OCI-M1 (cell line): Measurements from ENCODE around the gene ZP3.
"Not testable (repeated sequence)": the region's sequence is repeated elsewhere in the genome, so short reads cannot be mapped to it uniquely, and the experiment has no call there.

Experiments
- DNase-seq: peaks from one replicate; lab custom pipeline; 2025; lab: John Stamatoyannopoulos, UW

ZP3 gene

DNA sequence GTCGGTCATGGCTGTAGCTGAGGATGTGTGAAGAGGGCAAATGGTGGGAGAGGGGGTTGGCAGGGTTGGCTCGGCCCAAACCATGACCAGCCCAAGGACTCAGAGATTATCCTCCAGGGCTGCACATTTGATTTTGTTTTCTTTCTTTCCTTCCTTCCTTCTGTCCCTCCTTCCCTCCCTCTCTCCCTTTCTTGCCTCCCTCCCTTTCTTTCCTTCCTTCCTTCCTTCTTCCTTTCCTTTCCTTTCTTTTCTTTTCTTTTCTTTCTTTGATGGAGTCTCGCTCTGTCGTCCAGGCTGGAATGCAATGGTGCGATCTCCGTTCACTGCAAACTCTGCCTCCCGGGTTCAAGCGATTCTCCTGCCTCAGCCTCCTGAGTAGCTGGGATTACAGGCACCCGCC lies 19.0 kb upstream of the ZP3 start:
- DNase-seq: no peak

- DNase-seq: no peak
These were observed 17.0 kb upstream of the ZP3 start for GRCh38 chr7:76407718-76408117.

DNA sequence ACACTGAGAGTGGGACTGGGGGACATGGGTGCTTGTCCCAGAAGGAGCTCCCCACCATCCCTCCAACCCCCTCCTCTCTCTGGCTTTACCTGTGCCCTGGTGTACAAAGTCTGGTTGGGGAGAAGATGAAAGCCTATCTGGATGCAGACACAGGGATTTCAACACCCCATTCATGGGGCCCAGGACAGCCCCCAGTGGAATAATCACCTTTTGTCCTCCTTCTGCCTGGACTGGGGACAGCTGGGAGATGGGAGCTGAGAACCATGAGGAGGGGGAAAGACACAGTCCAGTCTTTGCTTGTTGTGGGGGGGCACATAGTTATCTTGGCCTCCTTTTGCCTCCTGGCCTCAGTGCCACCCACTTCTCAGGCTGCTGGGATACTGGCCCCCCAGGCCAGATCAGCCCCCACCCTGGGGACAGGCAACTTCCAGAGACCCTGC lies 16.6 kb upstream of the ZP3 start:
- no peak for DNase-seq

GRCh38 chr7:76409537-76409936 lies 15.2 kb upstream of the ZP3 start, which contains the start of gene SSC4D:
Gene SSC4D, minus strand, starts transcription at chr7:76409697. Its CDS starts 5,258 bp downstream, at chr7:76404439.
- no peak for DNase-seq

DNA sequence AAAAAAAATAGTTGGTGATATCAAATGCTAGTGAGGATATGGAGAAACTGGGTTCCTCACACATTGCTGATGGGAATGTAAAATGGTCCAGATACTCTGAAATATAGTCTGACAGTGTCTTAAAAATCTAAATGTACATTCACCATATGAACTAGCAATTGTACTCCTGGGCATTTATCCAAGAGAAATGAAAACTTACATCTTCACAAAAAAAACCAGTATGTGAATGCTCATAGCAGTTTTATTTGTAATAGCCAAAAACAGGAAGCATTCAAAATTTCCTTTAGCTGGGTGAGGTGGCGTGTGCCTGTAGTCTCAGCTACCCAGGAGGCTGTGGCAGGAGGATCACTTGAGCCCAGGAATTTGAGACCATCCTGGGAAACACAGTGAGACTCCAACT lies 13.1 kb upstream of the ZP3 start:
- no peak for DNase-seq

GRCh38 chr7:76412249-76412648 lies 12.5 kb upstream of the ZP3 start:
- DNase-seq: no peak

DNA sequence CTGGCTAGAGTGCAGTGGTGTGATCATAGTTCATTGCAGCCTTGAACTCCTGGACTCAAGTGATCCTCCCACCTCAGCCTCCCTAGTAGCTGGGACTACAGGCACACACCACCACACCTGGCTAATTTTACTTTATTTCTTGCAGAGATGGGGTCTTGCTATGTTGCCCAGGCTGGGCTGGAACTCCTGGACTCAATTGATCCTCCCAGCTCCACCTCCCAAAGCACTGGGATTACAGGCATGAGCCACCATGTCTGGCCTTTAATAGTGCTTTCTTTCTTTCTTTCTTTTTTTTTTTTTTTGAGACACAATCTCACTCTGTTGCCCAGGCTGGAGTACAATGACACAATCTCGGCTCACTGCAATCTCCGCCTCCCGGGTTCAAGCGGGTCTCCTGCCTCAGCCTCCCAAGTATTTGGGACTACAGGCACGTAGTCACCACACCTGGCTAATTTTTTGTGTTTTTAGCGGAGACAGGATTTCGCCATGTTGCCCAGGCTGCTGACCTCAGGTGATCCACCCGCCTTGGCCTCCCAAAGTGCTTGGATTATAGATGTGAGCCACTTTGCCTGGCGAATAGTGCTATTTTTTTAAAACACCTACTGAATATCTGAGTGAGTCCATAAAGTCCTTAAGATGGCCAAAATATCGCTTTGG lies 7.0 kb upstream of the ZP3 start:
- DNase-seq: not testable (repeated sequence)

DNA sequence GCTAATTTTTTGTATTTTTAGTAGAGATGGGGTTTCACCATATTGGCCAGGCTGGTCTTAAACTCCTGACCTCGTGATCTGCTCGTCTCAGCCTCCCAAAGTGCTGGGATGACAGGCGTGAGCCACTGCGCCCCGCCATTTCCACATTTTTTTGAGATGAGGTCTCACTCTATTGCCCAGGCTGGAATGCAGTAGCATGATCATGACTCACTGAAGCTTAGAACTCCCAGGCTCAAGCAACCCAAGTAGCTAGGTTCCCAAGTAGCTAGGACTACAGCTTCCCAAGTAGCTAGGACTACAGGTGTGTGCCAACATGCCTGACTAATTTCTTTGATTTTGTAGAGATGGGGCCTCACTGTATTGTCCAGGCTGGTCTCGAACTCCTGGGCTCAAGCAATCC lies 3.7 kb upstream of the ZP3 start:
- not testable (repeated sequence) for DNase-seq

GRCh38 chr7:76423666-76424412 lies 911 bp upstream of the ZP3 start:
- DNase-seq: no peak

- no peak for DNase-seq
These were observed 406 bp downstream of the ZP3 start for GRCh38 chr7:76425156-76425555.

DNA sequence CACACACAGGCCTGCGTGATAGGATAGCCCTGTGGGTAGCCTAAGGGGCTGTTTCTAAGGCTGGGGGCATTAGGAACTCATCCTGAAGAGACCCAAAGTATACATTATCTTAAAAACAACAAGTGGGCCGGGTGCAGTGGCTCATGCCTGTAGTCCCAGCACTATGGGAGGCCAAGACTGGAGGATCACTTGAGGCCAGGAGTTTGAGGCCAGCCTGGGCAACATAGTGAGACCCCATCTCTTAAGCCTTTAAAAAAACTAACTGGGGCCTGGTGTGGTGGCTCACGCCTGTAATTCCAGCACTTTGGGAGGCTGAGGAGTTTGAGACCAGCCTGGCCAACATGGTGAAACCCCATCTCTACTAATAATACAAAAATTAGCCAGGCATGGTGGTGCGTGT lies 808 bp downstream of the ZP3 start:
- not testable (repeated sequence) for DNase-seq

DNA sequence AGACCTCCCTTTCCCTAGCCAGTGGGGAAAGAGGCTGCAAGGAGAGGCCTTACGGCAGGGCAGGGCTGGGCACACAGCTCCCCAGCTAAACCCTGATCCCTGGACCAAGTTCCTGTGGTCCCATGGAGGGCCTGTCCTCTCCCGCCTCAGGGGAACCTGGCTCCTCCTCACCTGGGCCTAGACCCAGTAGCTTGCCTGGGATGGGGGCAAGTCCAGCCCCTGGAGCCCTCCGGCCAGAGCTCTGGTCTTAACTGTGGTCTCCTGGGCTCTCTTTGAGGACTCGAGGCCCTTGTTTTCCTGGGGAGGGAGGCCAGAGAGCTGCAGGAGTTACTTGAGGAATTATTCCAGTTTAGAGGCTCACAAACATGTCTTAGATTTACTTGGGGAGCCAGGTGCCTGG lies 1.5 kb downstream of the ZP3 start:
- no peak for DNase-seq

DNA sequence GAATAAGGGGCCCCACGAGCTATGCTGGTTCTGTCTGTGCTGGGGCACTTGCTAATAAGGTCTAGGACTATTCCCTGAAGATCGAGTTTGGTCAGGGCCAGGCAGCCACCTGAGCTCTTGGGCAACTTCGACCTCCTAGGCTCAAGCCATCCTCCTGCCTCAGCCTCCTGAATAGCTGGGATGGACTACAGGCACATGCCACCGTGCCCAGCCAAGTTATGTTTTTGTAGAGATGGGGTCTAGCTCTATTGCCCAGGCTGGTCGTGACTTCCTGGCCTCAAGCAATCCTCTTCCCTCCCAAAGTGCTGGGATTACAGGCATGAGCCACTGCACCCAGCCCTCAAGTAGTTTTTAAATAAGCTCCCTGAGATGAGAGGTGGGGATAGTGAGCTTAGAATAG lies 2.9 kb downstream of the ZP3 start:
- DNase-seq: no peak

GRCh38 chr7:76428149-76428823 lies 3.5 kb downstream of the ZP3 start:
- no peak for DNase-seq

GRCh38 chr7:76428868-76429805 lies 4.4 kb downstream of the ZP3 start:
- peak; percentile 89 for DNase-seq

DNA sequence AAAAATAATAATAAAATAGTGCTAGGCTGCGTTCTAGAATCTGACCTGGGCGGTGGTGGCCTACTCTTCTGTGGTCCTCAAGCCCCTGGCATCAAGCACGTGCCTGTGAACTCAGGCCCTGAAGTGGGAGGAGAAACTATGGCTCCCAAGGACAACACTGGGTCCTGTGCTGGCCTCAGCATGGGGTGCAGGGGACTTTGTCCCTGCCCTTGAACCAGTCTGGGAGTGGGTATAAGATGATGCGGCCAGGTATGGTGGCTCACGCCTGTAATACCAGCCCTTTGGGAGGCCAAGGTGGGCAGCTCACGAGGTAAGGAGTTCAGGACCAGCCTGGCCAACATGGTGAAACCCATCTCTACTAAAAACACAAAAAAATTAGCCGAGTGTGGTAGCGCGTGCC lies 5.5 kb downstream of the ZP3 start:
- no peak for DNase-seq

DNA sequence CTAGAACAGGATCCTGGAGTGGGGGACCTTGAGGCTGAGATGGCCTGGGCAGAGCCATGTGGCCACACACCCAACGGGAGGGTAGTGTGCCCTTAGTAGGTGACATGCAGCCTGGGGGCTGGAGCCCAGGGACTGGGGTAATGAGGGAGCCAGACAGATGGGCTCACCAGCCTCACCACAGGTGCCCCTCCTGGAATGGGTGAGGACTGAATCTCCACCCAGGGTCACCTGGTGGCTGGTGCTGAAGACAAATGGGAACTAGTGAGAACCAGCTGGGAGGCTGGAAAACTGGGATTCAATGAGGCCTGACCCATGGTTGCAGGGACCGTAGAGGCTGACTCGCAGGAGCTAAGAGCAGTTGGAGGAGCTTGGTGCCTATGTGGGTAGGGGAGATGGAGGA lies 6.1 kb downstream of the ZP3 start:
- no peak for DNase-seq

DNA sequence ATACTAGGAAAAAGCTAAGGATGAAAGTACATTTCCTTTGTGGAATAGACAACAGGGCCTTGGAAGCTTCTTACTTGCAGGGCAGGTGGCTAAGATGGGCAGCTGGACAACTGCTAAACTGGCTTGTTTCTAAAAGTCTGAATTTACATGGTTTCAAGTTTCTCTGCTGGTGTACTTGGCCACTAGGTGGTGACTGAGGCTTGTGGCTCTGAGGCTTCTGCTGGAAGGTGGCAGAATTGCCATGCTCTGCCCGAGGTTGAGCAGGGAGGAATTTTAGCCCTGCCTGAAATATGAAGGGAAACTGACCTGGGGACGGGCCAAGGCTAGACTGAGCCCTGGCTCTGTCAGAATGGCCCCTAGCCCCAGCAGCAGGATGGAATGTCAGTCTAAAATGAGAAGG lies 13.1 kb downstream of the ZP3 start:
- DNase-seq: peak; percentile 90

DNA sequence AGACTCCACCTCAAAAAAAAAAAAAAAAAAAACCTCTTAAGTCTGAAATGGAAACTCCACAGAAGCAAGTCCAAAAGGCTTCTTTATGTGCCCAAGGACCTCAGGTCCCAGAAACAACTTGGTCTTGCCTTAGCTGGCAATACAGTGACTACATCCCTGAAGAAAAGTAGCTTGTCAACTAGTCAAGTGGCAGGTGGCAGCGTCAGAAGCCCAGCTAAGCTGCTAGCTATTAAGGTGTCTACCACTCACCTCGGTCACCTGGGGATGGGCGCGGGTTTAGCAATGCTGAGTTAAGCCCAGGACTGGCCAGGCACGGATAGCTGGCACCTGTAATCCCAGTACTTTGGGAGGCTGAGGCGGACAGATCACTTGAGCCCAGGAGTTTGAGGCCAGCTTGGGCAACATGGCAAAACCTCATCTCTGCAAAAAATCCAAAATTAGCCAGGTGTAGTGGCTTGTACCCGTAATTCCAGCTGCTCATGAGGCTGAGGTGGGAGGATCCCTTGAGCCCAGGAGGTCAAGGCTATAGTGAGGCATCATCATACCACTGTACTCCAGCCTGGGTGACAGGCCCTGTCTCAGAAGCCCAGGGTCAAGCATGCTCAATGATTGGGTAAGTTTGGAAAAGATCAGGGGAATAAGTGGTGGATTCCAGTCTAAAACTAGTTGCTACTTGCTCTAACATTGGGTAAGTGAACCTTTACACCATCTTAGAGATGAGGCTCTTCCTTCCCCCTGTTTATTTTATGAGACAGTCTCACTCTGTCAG lies 14.6 kb downstream of the ZP3 start:
- DNase-seq: not testable (repeated sequence)

- not testable (repeated sequence) for DNase-seq
These were observed 15.7 kb downstream of the ZP3 start for GRCh38 chr7:76440404-76440803.

DNA sequence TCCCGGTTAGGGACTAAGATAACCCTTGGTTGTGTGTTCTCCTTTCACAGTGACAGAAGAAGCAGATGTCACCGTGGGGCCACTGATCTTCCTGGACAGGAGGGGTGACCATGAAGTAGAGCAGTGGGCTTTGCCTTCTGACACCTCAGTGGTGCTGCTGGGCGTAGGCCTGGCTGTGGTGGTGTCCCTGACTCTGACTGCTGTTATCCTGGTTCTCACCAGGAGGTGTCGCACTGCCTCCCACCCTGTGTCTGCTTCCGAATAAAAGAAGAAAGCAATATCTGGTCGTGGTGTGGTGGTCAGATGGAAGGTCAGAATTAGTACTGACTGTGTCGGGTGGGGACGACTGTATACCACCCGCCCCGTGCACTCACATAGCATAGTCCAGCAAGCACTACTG lies 17.0 kb downstream of the ZP3 start:
- DNase-seq: not testable (repeated sequence)
